MG63 (cell line): Measurements from ENCODE around the gene SPINK6. TPM values are rescaled to one million over a fixed set of nuclear protein-coding genes. Genes with fewer than 3 reads are reported as not detected.

Source experiments
- DNase-seq: peaks from one replicate; pipeline ENCODE4 v3.0.0-alpha.2; 2020
- H3K27me3 ChIP-seq: fragments of 250-450 bp; sonication (Bioruptor Pico); 2 replicates; pipeline ENCODE4 v1.5.1; 2020; ENCODE audit warnings: mild to moderate bottlenecking, moderate library complexity
- H3K36me3 ChIP-seq: fragments of 250-450 bp; sonication (Bioruptor Pico); 2 replicates; pipeline ENCODE4 v1.5.1; 2020; ENCODE audit warnings: mild to moderate bottlenecking, moderate library complexity
- H3K4me3 ChIP-seq: fragments of 250-450 bp; sonication (Bioruptor Pico); 2 replicates; pipeline ENCODE4 v1.5.1; 2020; ENCODE audit warnings: mild to moderate bottlenecking, moderate library complexity
- H3K9me3 ChIP-seq: fragments of 250-450 bp; sonication (Bioruptor Pico); 2 replicates; pipeline ENCODE4 v1.5.1; 2020; ENCODE audit warnings: mild to moderate bottlenecking, moderate library complexity
- total RNA-seq: library from RNA; depleted of rRNA; stranded (reverse); fragments of >200 nt; shearing (Covaris generic); gene quantifications from 2 replicates; pipeline ENCODE4 v1.2.3, GENCODE V29; 2014; ENCODE audit warnings: low replicate concordance

SPINK6 gene
- total RNA-seq, 1 experiment from 2014 or later = not detected

GRCh38 chr5:148206620-148207019 lies 3.8 kb downstream of the SPINK6 start:
- DNase-seq = no peak
- Histone ChIP-seq H3K4me3 (no peak overlapping the region), H3K36me3 (no peaks in the 10 kb centered on the region), H3K9me3 (no peaks in the 10 kb centered on the region), H3K27me3 (no peaks in the 10 kb centered on the region)

DNA sequence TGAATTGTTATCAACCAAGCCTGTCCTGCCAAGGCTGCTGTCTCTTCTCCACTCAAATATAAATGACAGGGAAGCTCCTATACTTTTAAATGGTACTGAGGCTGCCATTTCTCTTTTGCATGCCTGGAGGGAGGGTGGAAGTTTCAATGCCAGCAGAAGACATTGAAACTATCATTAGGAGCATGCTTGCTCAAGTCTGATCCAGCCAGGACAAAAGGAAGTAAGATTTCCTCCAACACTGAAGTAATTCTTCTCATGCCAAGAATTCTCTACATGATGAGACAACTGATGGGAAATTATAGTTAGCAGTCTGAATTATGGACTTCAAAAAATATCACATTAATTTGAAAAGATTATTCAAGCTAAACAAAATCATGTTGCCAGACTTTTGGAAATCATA lies 5.4 kb downstream of the SPINK6 start:
- H3K4me3 ChIP-seq = no peak overlapping the region
- no peaks in the 10 kb centered on the region for H3K36me3 ChIP-seq
- H3K27me3 ChIP-seq = no peaks in the 10 kb centered on the region
- H3K9me3 ChIP-seq = no peaks in the 10 kb centered on the region
- DNase-seq = no peak

- Histone ChIP-seq H3K4me3 (no peak overlapping the region), H3K36me3 (no peaks in the 10 kb centered on the region), H3K9me3 (no peaks in the 10 kb centered on the region), H3K27me3 (no peaks in the 10 kb centered on the region)
- no peak for DNase-seq
Observed at GRCh38 chr5:148209151-148209770, 6.4 kb downstream of the SPINK6 start.

DNA sequence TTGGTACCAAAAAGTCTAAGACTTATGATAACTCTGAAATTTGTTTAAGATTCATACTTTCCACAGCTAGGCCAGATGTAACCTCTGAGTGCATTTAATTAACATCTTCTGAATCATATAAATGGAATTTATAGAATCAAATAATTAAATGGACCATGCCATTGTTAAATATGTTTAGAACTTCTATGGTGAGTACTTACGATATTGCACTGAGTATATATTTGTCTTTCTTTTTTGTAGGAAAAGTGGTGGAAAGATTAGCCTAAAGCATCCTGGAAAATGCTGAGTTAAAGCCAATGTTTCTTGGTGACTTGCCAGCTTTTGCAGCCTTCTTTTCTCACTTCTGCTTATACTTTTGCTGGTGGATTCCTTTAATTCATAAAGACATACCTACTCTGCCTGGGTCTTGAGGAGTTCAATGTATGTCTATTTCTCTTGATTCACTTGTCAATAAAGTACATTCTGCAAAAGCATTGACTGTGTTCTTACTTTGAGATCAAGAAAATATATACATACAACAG lies 11.9 kb downstream of the SPINK6 start:
- DNase-seq = no peak
- Histone ChIP-seq H3K9me3 (no peaks in the 10 kb centered on the region), H3K27me3 (no peaks in the 10 kb centered on the region), H3K36me3 (no peaks in the 10 kb centered on the region), H3K4me3 (no peak overlapping the region)

- Histone ChIP-seq H3K36me3 (no peaks in the 10 kb centered on the region), H3K9me3 (no peaks in the 10 kb centered on the region), H3K4me3 (no peak overlapping the region), H3K27me3 (no peaks in the 10 kb centered on the region)
- DNase-seq = no peak
Observed at GRCh38 chr5:148221508-148221907, 18.7 kb downstream of the SPINK6 start.

GRCh38 chr5:148224117-148224742 lies 21.4 kb downstream of the SPINK6 start:
- Histone ChIP-seq H3K9me3 (no peaks in the 10 kb centered on the region), H3K4me3 (no peak overlapping the region), H3K27me3 (no peaks in the 10 kb centered on the region), H3K36me3 (no peaks in the 10 kb centered on the region)
- no peak for DNase-seq

DNA sequence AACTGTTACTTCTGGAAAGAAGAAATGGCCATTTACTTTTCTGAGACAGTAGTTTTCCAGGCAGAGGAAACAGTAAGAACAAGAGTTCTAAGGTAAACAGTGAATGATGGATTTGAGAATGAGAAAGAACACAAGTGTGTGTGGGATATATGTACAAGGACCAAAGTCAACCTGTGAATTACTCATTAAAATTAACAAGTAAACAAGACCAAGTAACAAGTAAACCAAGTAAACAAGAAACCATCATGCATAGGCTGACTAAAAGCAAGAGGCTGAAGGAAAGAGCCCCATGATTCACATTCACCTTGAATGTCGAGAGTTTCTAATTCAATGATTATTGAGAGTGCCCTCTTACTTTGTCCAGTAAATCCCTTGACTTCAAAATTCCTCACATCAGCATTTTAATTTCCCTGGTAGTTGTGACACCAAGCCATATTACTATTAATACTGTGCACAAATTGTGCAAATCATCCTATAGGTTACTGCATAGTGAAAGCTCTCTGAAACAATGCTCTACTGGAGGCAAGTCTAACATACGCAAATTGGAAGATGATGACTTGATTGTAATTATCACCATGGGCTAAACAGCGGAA lies 25.6 kb downstream of the SPINK6 start:
- DNase-seq = no peak
- no peaks in the 10 kb centered on the region for H3K36me3 ChIP-seq
- no peaks in the 10 kb centered on the region for H3K9me3 ChIP-seq
- no peaks in the 10 kb centered on the region for H3K27me3 ChIP-seq
- no peak overlapping the region for H3K4me3 ChIP-seq

DNA sequence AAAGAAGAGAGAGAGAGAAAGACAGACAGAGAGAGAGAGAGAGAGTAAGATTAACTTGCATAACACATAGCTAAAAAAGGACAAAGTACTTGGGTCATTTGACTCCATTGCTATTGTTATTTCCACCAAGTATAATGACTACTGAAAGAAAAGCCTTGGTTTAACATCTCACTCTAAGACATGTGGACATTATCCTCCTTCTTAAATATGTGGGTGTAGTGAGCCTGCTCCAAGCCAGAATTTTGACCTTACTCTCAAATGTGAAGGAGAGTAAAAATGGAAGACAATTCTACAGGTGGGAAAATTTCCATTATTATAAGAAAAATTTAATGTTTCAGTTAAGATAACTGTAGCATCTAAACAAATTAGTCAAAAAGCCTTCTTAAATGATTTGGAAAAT lies 27.0 kb downstream of the SPINK6 start:
- no peak for DNase-seq
- no peaks in the 10 kb centered on the region for H3K27me3 ChIP-seq

DNA sequence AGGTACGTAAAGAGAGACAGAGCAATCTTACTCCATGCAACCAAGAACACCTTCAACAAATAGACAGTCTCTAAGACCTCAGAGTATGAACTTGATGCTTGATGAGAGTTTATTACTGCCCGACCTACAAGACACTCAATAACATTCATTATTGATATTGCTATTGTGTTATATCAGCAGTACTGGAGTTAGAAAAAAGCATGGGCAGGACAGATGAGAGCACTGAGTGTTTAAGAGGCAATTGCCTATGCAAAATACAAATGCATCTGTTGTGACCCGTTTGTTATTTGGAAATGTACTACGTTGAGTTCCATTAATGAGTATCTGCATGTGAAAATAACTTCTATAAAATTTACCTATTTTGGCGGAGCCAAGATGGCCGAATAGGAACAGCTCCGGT lies 27.4 kb downstream of the SPINK6 start:
- Histone ChIP-seq H3K36me3 (no peaks in the 10 kb centered on the region), H3K4me3 (no peak overlapping the region), H3K9me3 (no peaks in the 10 kb centered on the region), H3K27me3 (no peaks in the 10 kb centered on the region)
- no peak for DNase-seq

More for the DNA sequence above, 27.0 kb downstream of the SPINK6 start:
- Histone ChIP-seq H3K4me3 (no peak overlapping the region), H3K36me3 (no peaks in the 10 kb centered on the region), H3K9me3 (no peaks in the 10 kb centered on the region)

- Histone ChIP-seq H3K9me3 (no peaks in the 10 kb centered on the region), H3K27me3 (no peaks in the 10 kb centered on the region; the same call in 1 of the 2 replicates), H3K36me3 (no peaks in the 10 kb centered on the region), H3K4me3 (no peak overlapping the region)
- no peak for DNase-seq
Observed at GRCh38 chr5:148237785-148238417, 35.1 kb downstream of the SPINK6 start.

DNA sequence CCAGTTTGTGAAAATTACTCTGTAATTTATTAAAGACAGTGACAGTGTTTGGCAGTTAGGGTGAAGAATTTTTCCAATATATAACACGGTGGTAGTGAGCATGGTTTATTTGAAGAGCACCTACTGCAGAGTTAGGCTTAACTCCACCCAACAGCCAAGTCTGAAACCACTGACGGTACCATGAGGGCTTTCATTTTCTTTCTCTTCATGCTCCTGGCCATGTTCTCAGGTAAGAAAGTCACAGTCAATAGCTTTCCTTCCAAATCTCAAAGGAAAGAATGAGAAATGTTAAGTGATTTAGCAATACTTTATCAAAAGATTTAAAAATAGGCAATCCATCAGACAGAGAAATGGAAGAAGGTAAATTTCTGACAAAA lies 35.6 kb downstream of the SPINK6 start, which contains the start of gene MARCOL:
TSS of gene MARCOL (plus strand) at position 108 of the 377 bp plus-strand sequence. CDS start at position 181, 73 bp downstream.
- DNase-seq = no peak
- H3K27me3 ChIP-seq = no peaks in the 10 kb centered on the region; the same call in 1 of the 2 replicates
- no peak within 1 kb of the TSS for H3K4me3 ChIP-seq
- no peaks in the 10 kb centered on the region for H3K9me3 ChIP-seq
- H3K36me3 ChIP-seq = no peaks in the 10 kb centered on the region

DNA sequence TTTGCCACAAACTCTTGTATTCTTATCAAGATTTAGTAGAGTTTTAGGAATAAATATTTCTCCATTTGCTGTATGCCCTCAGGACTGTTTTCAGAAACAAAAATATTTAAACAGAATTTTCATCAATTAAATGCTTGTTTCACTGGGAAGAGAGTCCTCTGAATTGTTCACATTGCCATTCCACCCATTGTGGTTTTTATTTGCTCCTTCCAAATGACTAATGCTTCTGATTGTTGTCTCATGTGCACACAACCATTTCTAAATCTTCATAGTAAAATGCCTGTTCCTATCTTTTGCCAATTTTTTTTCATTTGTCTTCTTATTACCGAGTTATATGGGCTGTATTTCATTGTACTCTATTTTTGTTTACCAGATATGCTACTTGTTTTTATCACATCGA lies 46.1 kb downstream of the SPINK6 start:
- no peak for DNase-seq
- H3K36me3 ChIP-seq = no peaks in the 10 kb centered on the region

DNA sequence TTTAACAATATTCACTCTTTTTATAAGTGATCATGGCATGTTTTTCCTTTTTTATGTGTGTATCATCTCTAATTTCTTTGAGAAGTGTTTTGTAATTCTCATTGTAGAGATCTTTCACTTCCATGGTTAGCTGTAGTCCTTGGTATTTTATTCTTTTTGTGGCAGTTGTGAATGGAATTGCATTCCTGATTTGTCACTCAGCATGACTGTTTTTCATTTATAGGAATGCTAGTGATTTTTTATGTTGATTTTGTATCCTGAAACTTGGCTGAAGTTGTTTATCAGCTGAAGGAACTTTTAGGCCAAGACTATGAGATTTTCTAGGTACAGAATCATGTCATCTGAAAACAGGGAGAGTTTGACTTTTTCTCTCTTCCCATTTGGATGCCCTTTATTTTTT lies 52.6 kb downstream of the SPINK6 start:
- no peaks in the 10 kb centered on the region for H3K36me3 ChIP-seq
- no peak for DNase-seq
- peaks cover 13% of the 10 kb centered on the region for H3K9me3 ChIP-seq
- H3K4me3 ChIP-seq = no peak overlapping the region
- H3K27me3 ChIP-seq = no peaks in the 10 kb centered on the region

More for the DNA sequence above, 46.1 kb downstream of the SPINK6 start:
- Histone ChIP-seq H3K27me3 (no peaks in the 10 kb centered on the region), H3K4me3 (no peak overlapping the region), H3K9me3 (no peaks in the 10 kb centered on the region)

DNA sequence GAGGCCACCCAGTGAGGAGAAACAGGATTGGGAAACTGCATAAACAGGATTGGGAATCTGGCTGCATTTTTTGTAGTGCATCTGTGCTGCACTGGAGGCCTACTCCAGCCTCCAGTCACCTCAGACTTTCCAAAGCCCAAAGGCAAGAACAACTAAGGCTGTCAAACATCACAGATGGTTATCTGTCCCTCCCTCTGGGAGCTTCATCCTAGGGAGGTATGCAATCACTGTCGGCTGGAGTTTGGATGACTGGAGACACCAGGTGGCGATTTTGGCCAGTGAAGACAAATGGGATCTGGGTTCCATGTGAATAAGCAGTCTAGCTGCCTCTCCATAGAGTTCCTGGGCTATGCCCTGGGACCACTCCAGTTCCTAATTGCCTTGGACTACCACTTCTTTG lies 56.4 kb downstream of the SPINK6 start:
- peaks cover 13% of the 10 kb centered on the region for H3K9me3 ChIP-seq
- no peak for DNase-seq
- H3K4me3 ChIP-seq = no peak overlapping the region
- no peaks in the 10 kb centered on the region for H3K36me3 ChIP-seq
- H3K27me3 ChIP-seq = no peaks in the 10 kb centered on the region

GRCh38 chr5:148261221-148261620 lies 58.4 kb downstream of the SPINK6 start:
- Histone ChIP-seq H3K9me3 (peaks cover 16% of the 10 kb centered on the region), H3K27me3 (no peaks in the 10 kb centered on the region), H3K36me3 (no peaks in the 10 kb centered on the region), H3K4me3 (no peak overlapping the region)
- DNase-seq = no peak
